HepG2 (cell line): ENCODE data around the gene UTP3. TPM values are rescaled to one million over a fixed set of nuclear protein-coding genes. Genes with fewer than 3 reads are reported as not detected.

Experiments used
- ADNP ChIP-seq: sonication (generic); formaldehyde crosslinking; IDR thresholded peaks from 2 replicates; pipeline ENCODE4 v1.4.0; 2020; ENCODE audit warnings: missing genetic modification reagents
- ARNT2 ChIP-seq: sonication (generic); formaldehyde crosslinking; IDR thresholded peaks from 2 replicates; pipeline ENCODE4 v1.8.0; 2022; ENCODE audit warnings: mild to moderate bottlenecking, low read depth, missing genetic modification reagents, moderate library complexity
- ASH2L ChIP-seq: fragments of 300-600, 200-600 bp; sonication (generic); IDR thresholded peaks from 2 replicates; pipeline ENCODE4 v1.7.0; 2017; ENCODE audit warnings: low read depth, mild to moderate bottlenecking, moderate library complexity, mixed read lengths, low read length; ENCODE audit not compliant: insufficient read length
- ATRX ChIP-seq: sonication (generic); formaldehyde crosslinking; IDR thresholded peaks from 2 replicates; pipeline ENCODE4 v1.4.0; 2020; ENCODE audit warnings: missing genetic modification reagents, borderline replicate concordance
- DMTF1 ChIP-seq: sonication (generic); formaldehyde crosslinking; IDR thresholded peaks from 2 replicates; pipeline ENCODE4 v1.4.0; 2020; ENCODE audit warnings: mild to moderate bottlenecking, missing genetic modification reagents
- ELF4 ChIP-seq: sonication (generic); formaldehyde crosslinking; IDR thresholded peaks from 2 replicates; pipeline ENCODE4 v1.5.0; 2020; ENCODE audit warnings: missing genetic modification reagents, mild to moderate bottlenecking, moderate library complexity, borderline replicate concordance
- KAT8 ChIP-seq: IDR thresholded peaks from 2 replicates; pipeline ENCODE4 v1.6.1; 2016; ENCODE audit warnings: missing genetic modification reagents, missing compliant biosample characterization
- KMT2B ChIP-seq: IDR thresholded peaks from 2 replicates; pipeline ENCODE4 v1.6.1; 2016; ENCODE audit warnings: missing genetic modification reagents, missing compliant biosample characterization
- MAF1 ChIP-seq: sonication (generic); formaldehyde crosslinking; IDR thresholded peaks from 2 replicates; pipeline ENCODE4 v1.5.0; 2020; ENCODE audit warnings: missing genetic modification reagents, borderline replicate concordance
- MATR3 ChIP-seq: sonication (generic); formaldehyde crosslinking; IDR thresholded peaks from 2 replicates; pipeline ENCODE4 v1.4.0; 2020; ENCODE audit warnings: missing genetic modification reagents
- NBN ChIP-seq: fragments of 450-650 bp; conservative IDR thresholded peaks from 2 replicates; pipeline ENCODE4 v1.6.1; 2017
- NFIC ChIP-seq: IDR thresholded peaks from 2 replicates; pipeline ENCODE4 v1.6.1; 2012; ENCODE audit warnings: mild to moderate bottlenecking, low read length, inconsistent platforms
- PBX2 ChIP-seq: IDR thresholded peaks from 2 replicates; pipeline ENCODE4 v1.6.1; 2016; ENCODE audit warnings: control low read depth
- PREB ChIP-seq: sonication (generic); formaldehyde crosslinking; IDR thresholded peaks from 2 replicates; pipeline ENCODE4 v1.4.0; 2020; ENCODE audit warnings: missing genetic modification reagents
- TERF1 ChIP-seq: sonication (generic); formaldehyde crosslinking; IDR thresholded peaks from 2 replicates; pipeline ENCODE4 v1.8.0; 2022; ENCODE audit warnings: mild to moderate bottlenecking, missing genetic modification reagents, moderate library complexity
- YEATS2 ChIP-seq: sonication (generic); formaldehyde crosslinking; IDR thresholded peaks from 2 replicates; pipeline ENCODE4 v1.4.0; 2020; ENCODE audit warnings: missing genetic modification reagents, borderline replicate concordance
- YEATS4 ChIP-seq: sonication (generic); formaldehyde crosslinking; IDR thresholded peaks from 2 replicates; pipeline ENCODE4 v1.4.0; 2020; ENCODE audit warnings: missing genetic modification reagents, borderline replicate concordance
- ZMYM2 ChIP-seq: sonication (generic); formaldehyde crosslinking; IDR thresholded peaks from 2 replicates; pipeline ENCODE4 v1.8.0; 2022; ENCODE audit warnings: mild to moderate bottlenecking, missing genetic modification reagents
- ZNF253 ChIP-seq: sonication (generic); formaldehyde crosslinking; IDR thresholded peaks from 2 replicates; pipeline ENCODE4 v1.8.0; 2022; ENCODE audit warnings: mild to moderate bottlenecking, missing genetic modification reagents, borderline replicate concordance
- ZNF556 ChIP-seq: sonication (generic); formaldehyde crosslinking; IDR thresholded peaks from 2 replicates; pipeline ENCODE4 v1.4.0; 2020; ENCODE audit warnings: mild to moderate bottlenecking, missing genetic modification reagents, borderline replicate concordance
- ZNF770 ChIP-seq: sonication (generic); formaldehyde crosslinking; IDR thresholded peaks from 2 replicates; pipeline ENCODE4 v1.5.0; 2020; ENCODE audit warnings: mild to moderate bottlenecking, missing genetic modification reagents
- ZNF777 ChIP-seq: sonication (generic); formaldehyde crosslinking; IDR thresholded peaks from 2 replicates; pipeline ENCODE4 v1.4.0; 2020; ENCODE audit warnings: missing genetic modification reagents
- polyA plus RNA-seq, 8 experiments: library from polyadenylated mRNA; depleted of rRNA in 3 of 8; stranded (reverse) in 7 of 8; unstranded in 1 of 8; fragments of >200 nt; fragmentation: Illumina TruSeq in 4 of 8; extraction: Trizol in 4 of 8; gene quantifications; 2 replicates each; pipeline versions ENCODE4 v1.2.1 to v1.2.3, GENCODE V29; 2011 to 2016; ENCODE audit warnings: low read depth in 4 of 8, missing spikeins in 1 of 8, mixed read lengths in 1 of 8; ENCODE audit not compliant: insufficient read depth in 1 of 8
- total RNA-seq, 5 experiments: library from RNA; depleted of rRNA; stranded (reverse); fragments of >200 nt; fragmentation: Illumina TruSeq; extraction: Trizol; gene quantifications; 2 replicates each; pipeline ENCODE4 v1.2.3, GENCODE V29; 2016; ENCODE audit warnings: low read depth in 1 of 5

The UTP3 gene
- total and polyA plus RNA-seq, 2 of the 13 experiments (the other 11 are each of a cell fraction or from before 2014, with no cell fraction given) = 6.9 to 19.5 TPM

GRCh38 chr4:70704215-70704930, 16.0 kb downstream of the UTP3 start (continued):
- peak; percentile 91 for TF ChIP-seq ARNT2 (CRISPR knock-in tag)
- no peak for TF ChIP-seq MAF1 (CRISPR knock-in tag)
- TF ChIP-seq ATRX (CRISPR knock-in tag) = no peak
- TF ChIP-seq PREB = no peak
- TF ChIP-seq ASH2L = no peak
- TF ChIP-seq KMT2B (CRISPR knock-in tag) = peak; percentile 60
- no peak for TF ChIP-seq DMTF1 (CRISPR knock-in tag)
- TF ChIP-seq NFIC = no peak
- no peak for TF ChIP-seq TERF1 (CRISPR knock-in tag)
- TF ChIP-seq ADNP = no peak
- TF ChIP-seq ZNF556 (CRISPR knock-in tag) = peak; percentile 76; the same call in 1 of the 2 replicates
- TF ChIP-seq MATR3 (CRISPR knock-in tag) = no peak
- TF ChIP-seq ZNF770 (CRISPR knock-in tag) = peak; percentile 59
- peak; percentile 100 for TF ChIP-seq ZNF777 (CRISPR knock-in tag)
- TF ChIP-seq YEATS4 (CRISPR knock-in tag) = peak; percentile 37; the same call in 1 of the 2 replicates
- TF ChIP-seq YEATS2 = no peak
- TF ChIP-seq KAT8 = peak; percentile 49; the same call in 1 of the 2 replicates
- TF ChIP-seq ZMYM2 (CRISPR knock-in tag) = no peak; the same call in 1 of the 2 replicates
- no peak for TF ChIP-seq PBX2 (CRISPR knock-in tag)
- TF ChIP-seq ZNF253 = no peak
- no peak for TF ChIP-seq NBN
- no peak for TF ChIP-seq ELF4
